NCI-H187 treated with DMSO at 0.1 percent for 48 hours (cell line): Measurements from ENCODE around the gene FNTB.

Source experiments
- DNase-seq: peaks from one replicate; lab custom pipeline; 2025; lab: John Stamatoyannopoulos, UW

FNTB gene

GRCh38 chr14:64952598-64953309 lies 33.9 kb upstream of the FNTB start:
- no peak for DNase-seq

DNA sequence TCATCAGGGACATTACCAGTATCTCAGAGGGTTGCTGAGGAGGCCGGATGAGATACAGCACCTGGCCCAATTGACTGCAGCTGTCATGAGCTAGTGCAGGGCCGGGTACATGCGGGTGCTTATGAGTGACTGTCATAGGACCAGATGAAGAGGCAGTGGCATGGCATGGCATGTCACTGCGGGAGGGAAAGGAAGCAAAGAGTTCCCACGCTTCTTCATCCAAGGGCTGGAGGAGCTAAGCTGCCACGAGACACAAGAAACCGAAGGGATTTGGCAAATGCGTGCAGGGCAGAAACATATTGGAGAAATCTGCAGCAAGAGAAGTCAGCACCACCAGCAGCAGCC lies 33.4 kb upstream of the FNTB start:
- DNase-seq = no peak

GRCh38 chr14:64953661-64954060 lies 33.0 kb upstream of the FNTB start:
- DNase-seq = no peak

- DNase-seq = no peak
Observed at GRCh38 chr14:64954491-64955240, 32.0 kb upstream of the FNTB start.

- DNase-seq = no peak
Observed at GRCh38 chr14:64955297-64955696, 31.4 kb upstream of the FNTB start.

- no peak for DNase-seq
Observed at GRCh38 chr14:64956697-64957406, 29.8 kb upstream of the FNTB start.

DNA sequence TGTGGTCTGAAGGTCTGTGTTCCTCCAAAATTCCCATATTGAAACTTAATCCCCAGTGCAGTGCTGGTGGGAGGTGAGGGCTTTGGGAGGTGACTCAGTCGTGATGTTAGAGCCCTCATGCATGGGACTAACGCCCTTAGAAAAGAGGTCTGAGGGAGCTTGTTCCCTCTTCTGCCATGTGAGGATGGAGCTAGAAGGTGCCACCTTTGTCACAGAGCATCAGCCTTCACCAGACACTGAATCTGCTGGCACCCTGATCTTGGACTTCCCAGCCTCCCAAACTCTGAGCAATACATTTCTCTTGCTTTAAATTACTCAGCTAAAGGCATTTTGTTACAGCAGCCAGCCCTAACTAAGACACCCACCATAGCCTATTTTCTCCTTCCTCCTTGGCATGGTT lies 28.5 kb upstream of the FNTB start:
- no peak for DNase-seq

DNA sequence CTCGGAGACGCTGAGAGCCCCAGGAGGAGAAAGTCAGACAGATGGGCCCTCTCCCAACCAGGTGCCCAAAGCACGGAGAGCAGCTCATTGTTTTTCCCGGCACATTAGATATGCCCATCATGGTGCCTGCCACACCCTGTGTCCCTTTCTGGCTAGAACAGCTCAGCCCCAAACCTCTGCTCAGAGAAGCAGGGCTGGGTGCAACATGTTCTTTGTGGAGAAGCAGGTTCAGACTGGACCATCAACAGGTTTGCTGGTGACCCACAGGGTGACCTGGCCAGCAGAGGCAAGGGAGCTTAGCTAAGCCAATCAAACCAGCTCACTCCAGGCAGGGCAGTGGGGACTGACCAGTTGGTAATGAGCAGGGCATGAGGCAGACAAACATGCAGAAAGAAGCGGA lies 28.0 kb upstream of the FNTB start:
- DNase-seq = no peak

DNA sequence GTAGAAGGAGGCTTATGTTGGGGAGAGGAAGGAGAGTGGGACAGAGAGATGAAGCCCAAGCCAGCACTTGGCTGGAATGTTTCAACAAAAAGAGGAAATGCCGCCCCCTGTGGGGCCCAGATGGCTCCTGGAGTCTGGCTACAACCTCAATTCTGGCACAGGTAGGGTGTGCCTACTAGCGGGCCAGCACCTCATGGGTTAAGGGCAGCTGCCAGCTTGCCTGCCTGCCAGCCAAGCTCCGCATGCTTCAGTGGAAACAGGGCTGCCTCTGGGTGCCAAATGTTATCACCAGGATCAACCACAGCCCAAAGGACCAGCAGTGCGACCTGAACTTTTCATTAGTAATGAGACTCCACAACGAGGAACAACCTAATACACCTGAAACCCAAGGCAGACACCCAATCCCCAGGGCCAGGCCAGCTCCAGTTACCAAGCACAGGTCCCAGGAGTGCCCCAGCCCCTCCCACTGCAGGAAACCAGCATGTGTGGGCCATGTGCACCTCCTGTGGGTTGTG lies 25.9 kb upstream of the FNTB start:
- no peak for DNase-seq

- no peak for DNase-seq
Observed at GRCh38 chr14:64963611-64964010, 23.1 kb upstream of the FNTB start.

DNA sequence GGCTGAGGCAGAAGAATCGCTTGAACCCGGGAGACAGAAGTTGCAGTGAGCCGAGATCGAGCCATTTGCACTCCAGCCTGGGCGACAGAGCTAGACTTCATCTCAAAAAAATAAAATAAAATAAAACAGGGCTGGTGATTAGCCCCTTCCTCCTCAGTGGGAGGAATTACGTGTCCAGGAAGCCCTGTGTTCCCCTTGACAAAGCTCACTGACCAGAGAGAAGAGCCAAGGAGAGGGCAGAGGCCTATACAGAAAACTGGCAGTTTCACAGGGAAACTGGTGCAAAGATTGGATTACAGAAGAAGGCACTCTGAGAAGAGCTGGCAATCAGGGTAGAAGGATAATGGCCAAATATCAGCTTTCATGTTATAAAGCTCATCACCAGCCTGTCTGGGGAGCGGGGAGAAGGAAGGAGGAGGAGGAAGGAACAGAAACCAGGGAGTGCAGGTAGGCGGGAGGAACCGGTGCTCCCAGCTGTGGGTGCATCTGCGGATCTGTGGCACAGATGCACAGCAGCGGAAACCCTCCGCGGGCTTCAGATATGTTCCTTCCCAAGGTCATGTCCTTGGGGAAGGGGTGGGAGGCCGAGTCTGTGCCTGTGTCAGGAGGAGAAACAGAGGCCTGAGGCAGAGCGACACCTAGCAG lies 21.2 kb upstream of the FNTB start:
- no peak for DNase-seq

DNA sequence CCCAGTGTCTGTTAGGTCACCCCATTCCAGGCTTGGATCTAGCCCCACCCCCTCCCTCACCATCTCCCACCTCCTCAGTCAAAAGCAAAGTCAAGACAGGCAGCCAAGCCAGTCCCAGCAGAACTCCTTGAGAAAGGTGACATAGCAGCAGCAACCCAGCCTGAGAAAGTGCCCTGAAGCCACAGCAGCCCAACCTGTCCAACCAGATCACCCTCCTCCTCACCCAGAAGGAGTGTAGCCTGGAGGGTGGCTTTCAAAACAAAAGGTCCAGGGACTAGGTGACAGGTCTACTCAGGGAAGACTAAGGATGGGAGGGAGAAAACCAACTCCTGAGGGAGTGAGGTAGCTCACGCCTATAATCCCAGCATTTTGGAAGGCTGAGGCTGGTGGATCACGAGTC lies 19.7 kb upstream of the FNTB start:
- DNase-seq = no peak

DNA sequence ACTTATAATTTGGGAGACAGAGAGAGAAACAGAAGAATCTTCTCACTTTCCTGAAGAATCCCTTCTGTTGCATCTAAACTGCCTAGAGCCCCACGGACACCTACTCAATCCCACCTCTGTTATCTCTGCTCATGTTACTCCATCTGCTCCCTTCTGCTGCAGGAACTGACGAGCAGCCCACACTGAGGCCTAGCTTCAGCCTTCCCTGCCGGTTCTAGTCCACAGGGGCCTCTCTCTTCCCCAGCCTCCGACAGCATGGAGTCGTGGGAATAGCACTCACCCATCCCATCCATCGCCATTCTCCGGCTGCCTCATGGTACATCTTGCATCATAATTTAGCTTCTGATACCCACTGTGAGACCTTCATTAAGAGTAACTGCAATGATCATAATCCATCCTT lies 18.5 kb upstream of the FNTB start:
- no peak for DNase-seq

GRCh38 chr14:64968651-64969050 lies 18.0 kb upstream of the FNTB start:
- DNase-seq = no peak

GRCh38 chr14:64970041-64970440 lies 16.7 kb upstream of the FNTB start:
- DNase-seq = no peak

DNA sequence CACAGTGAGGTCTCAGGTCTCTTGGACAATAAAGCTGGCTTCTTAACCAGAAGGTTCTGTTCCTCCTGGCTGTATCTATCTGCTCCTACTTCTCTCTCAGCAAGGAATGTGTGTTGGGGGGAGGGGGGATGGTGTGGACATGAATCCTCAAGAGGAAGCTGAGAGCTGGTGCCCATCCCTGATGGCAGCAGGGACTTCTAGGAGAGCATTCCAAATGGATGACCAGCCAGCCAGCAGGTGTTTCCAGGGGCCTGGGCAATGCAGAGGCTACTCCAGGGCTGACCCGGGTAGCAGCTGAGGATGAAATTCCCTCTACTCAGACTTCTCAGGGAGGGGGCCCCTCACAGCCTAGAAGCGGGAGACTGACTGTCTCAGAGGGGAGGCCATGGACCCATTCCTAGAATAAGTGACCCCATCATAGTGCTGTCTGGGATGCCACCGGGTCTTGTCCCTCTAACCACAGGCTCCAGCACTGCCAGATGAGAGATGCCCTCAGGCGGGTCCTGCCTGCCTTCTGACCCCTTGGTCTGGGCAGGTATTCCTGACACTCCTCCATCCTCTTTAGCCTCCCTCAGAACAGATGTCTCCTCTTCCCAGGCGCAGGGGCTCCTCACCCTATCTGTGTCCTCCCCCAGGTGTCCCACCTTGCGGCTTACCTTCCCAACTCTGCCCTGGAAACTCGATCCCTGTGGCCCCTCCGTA lies 15.8 kb upstream of the FNTB start:
- no peak for DNase-seq

- DNase-seq = no peak
Observed at GRCh38 chr14:64971491-64971942, 15.2 kb upstream of the FNTB start.

- DNase-seq = no peak
Observed at GRCh38 chr14:64971943-64972791, 14.5 kb upstream of the FNTB start, which contains the start of gene RAB15. Gene RAB15 (minus strand): TSS chr14:64972336. CDS start chr14:64972076, 260 bp downstream.

GRCh38 chr14:64973026-64973442 lies 13.7 kb upstream of the FNTB start:
- DNase-seq = no peak

DNA sequence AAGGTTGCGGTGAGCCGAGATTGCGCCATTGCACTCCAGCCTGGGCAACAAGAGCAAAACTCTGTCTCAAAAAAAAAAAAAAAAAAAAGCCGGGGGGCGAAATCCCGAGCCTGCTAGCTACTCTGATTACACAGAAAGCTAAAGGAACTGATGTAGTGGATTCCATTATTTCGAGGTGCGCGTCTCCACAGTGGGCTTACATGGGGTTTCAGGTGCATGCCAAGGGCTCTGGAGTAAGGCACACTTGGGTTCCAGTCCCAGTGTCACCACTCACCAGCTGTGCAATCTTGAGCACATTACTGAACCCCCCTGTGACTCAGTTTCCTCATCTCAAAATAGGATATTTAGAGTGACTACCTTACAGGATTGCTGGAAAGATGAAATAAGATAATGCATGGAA lies 12.9 kb upstream of the FNTB start:
- no peak for DNase-seq

DNA sequence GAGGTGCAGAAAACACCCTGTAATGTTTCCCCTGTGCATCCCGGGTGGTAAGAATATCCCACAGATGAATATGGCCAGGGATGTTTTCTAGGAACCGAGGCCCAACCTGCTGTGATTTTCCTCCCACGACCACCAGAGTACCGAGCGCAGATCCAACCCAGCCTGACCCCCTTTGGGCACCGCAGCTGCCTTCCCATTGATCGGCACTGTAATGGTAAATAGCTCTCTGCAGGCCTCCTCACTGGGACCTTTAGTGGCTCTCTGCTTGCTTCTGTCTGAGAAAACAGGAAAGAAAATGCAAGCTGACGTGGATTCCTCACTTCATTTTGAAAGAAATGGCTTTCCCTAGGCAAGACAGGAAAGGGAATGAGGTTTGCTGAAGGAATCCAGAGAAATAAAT lies 12.1 kb upstream of the FNTB start:
- DNase-seq = no peak
